WTC11 (cell line): ENCODE data around the gene TM9SF1.

ENCODE experiments used
- CTCF ChIP-seq: fragments of 200-600 bp; IDR thresholded peaks from 2 replicates; pipeline ENCODE4 v1.8.0; 2022; ENCODE audit warnings: antibody characterized with exemption
- E2F4 ChIP-seq: sonication (generic); formaldehyde crosslinking; IDR thresholded peaks from 2 replicates; pipeline ENCODE4 v1.8.1; 2022; ENCODE audit warnings: low read depth, mild to moderate bottlenecking, moderate library complexity, missing genetic modification reagents, borderline replicate concordance
- NR1H2 ChIP-seq: sonication (generic); formaldehyde crosslinking; IDR thresholded peaks from 2 replicates; pipeline ENCODE4 v1.9.0; 2021; ENCODE audit warnings: mild to moderate bottlenecking, moderate library complexity, missing genetic modification reagents
- SP1 ChIP-seq: sonication (generic); formaldehyde crosslinking; conservative IDR thresholded peaks from 2 replicates; pipeline ENCODE4 v1.8.1; 2022; ENCODE audit warnings: missing genetic modification reagents
- ZNF232 ChIP-seq: sonication (generic); formaldehyde crosslinking; IDR thresholded peaks from 2 replicates; pipeline ENCODE4 v1.8.0; 2022; ENCODE audit warnings: mild to moderate bottlenecking, missing genetic modification reagents

- TF ChIP-seq ZNF232 (CRISPR knock-in tag) (no peak), CTCF (no peak), SP1 (no peak), NR1H2 (CRISPR knock-in tag) (no peak), E2F4 (CRISPR knock-in tag) (no peak)
These were observed 50.8 kb downstream of the TM9SF1 start for GRCh38 chr14:24144451-24144850.
